Upper lobe of left lung (tissue), 6 donors: ENCODE measurements around the gene CHRNB4. TPM values are rescaled to one million over a fixed set of nuclear protein-coding genes. Genes with fewer than 3 reads are reported as not detected.

Source experiments
- ATAC-seq, 2 donors: fragments of 200-7000 bp; cut with Tn5 transposase; one replicate each; pipeline ENCODE4 v1.9.1; 2022; ENCODE audit warnings: mild to moderate bottlenecking in 2 of 2, moderate library complexity in 2 of 2; ENCODE audit not compliant: low FRiP score in 2 of 2
- DNase-seq, 2 donors: peaks; one replicate each; pipeline ENCODE4 v3.0.0-alpha.2; 2019 to 2020
- H3K27ac ChIP-seq, 4 donors: fragments of 200-600 bp; sonication (generic); one replicate each; pipeline ENCODE4 v1.5.1; 2016 to 2019
- H3K27me3 ChIP-seq, 4 donors: fragments of 200-600 bp; sonication (generic); one replicate each; pipeline ENCODE4 v1.5.1; 2017 to 2019
- H3K36me3 ChIP-seq, 4 donors: fragments of 200-600 bp; sonication (generic); one replicate each; pipeline ENCODE4 v1.5.1; 2016 to 2019
- H3K4me1 ChIP-seq, 4 donors: fragments of 200-600 bp; sonication (generic); one replicate each; pipeline ENCODE4 v1.5.1; 2018 to 2019
- H3K4me3 ChIP-seq, 4 donors: fragments of 200-600 bp; sonication (generic); one replicate each; pipeline ENCODE4 v1.5.1; 2017 to 2019; ENCODE audit warnings: mild to moderate bottlenecking in 2 of 4, moderate library complexity in 1 of 4
- H3K9me3 ChIP-seq, 4 donors: fragments of 200-600 bp; sonication (generic); one replicate each; pipeline ENCODE4 v1.5.1; 2018 to 2019
- EP300 ChIP-seq, 4 donors: sonication (generic); formaldehyde crosslinking; IDR thresholded peaks; one replicate each; pipeline ENCODE4 v1.5.1; 2017; ENCODE audit warnings: antibody characterized with exemption in 4 of 4, control low read depth in 2 of 4
- POLR2A ChIP-seq, 4 donors: fragments of 450-650 bp; IDR thresholded peaks; one replicate each; pipeline ENCODE4 v1.5.1; 2016 to 2017; ENCODE audit warnings: antibody characterized with exemption in 4 of 4, mild to moderate bottlenecking in 2 of 4
- POLR2AphosphoS5 ChIP-seq, 2 donors: sonication (generic); formaldehyde crosslinking; IDR thresholded peaks; one replicate each; pipeline ENCODE4 v1.5.1; 2017; ENCODE audit warnings: antibody characterized with exemption in 2 of 2
- WGBS, 2 donors: methylation state at CpG; one replicate each; pipeline ENCODE4 v1.1.5; 2017 to 2018; 5-methylcytosine and 5-hydroxymethylcytosine counted together
- total RNA-seq, 6 donors: library from RNA; depleted of rRNA in 4 of 6; stranded (reverse); fragments of >200 nt in 4 of 6; gene quantifications; one replicate each; pipeline versions ENCODE4 v1.1.0 to v1.2.1, GENCODE V29; 2016 to 2021
- TF ChIP-seq, protein P1 (sequence below), 6 experiments: fragments of 450-650 bp in 4 of 6; fragments of 200-600 bp in 2 of 6; sonication (generic) in 2 of 6; IDR thresholded peaks; one replicate each; pipeline ENCODE4 v1.5.1; 2016 to 2019; ENCODE audit warnings: antibody characterized with exemption in 6 of 6
- donor health status: DM: no; HTN: no; CAD: no; lungs with moderate emphysema.
- donor health status: DM: no; HTN: yes; CAD: no; lungs with severe emphysema.

Gene CHRNB4
- total RNA-seq, 6 donors from 2014 or later: not detected

GRCh38 chr15:78621810-78622402, 19.1 kb downstream of the CHRNB4 start:
- Histone ChIP-seq H3K9me3 (no peaks in the 10 kb centered on the region), H3K4me3 (no peak overlapping the region), H3K4me1 (peaks cover 14 to 16% (median 14%) of the 10 kb centered on the region in 4 donors), H3K36me3 (no peaks in the 10 kb centered on the region), H3K27me3 (peaks cover 0 to 32% (median 13%) of the 10 kb centered on the region in 4 donors), H3K27ac (no peak overlapping the region)
- WGBS, 2 donors: 69% methylated on average over 10 of the region's 10 CpGs
- TF ChIP-seq EP300 (IDR thresholded peaks at IDR 0.05) (no peak), POLR2A (IDR thresholded peaks at IDR 0.05) (no peak), POLR2AphosphoS5 (IDR thresholded peaks at IDR 0.05) (no peak)
- TF ChIP-seq, protein P1, sequence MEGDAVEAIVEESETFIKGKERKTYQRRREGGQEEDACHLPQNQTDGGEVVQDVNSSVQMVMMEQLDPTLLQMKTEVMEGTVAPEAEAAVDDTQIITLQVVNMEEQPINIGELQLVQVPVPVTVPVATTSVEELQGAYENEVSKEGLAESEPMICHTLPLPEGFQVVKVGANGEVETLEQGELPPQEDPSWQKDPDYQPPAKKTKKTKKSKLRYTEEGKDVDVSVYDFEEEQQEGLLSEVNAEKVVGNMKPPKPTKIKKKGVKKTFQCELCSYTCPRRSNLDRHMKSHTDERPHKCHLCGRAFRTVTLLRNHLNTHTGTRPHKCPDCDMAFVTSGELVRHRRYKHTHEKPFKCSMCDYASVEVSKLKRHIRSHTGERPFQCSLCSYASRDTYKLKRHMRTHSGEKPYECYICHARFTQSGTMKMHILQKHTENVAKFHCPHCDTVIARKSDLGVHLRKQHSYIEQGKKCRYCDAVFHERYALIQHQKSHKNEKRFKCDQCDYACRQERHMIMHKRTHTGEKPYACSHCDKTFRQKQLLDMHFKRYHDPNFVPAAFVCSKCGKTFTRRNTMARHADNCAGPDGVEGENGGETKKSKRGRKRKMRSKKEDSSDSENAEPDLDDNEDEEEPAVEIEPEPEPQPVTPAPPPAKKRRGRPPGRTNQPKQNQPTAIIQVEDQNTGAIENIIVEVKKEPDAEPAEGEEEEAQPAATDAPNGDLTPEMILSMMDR (IDR thresholded peaks at IDR 0.05): no peak
- ATAC-seq: no peak
- peak in 1 of 2 donors; percentile 14 for DNase-seq

GRCh38 chr15:78620527-78621421, 20.2 kb downstream of the CHRNB4 start, which contains the start of gene CHRNA3:
Gene CHRNA3 (minus strand): TSS chr15:78620996. CDS start chr15:78620794, 202 bp downstream.
- no peaks in the 10 kb centered on the region for H3K9me3 ChIP-seq
- ATAC-seq: no peak
- H3K27me3 ChIP-seq: peaks cover 0 to 32% (median 13%) of the 10 kb centered on the region in 4 donors
- peaks cover 14 to 16% (median 14%) of the 10 kb centered on the region in 4 donors for H3K4me1 ChIP-seq
- H3K27ac ChIP-seq: no peak within 1 kb of the TSS
- H3K36me3 ChIP-seq: no peaks in the 10 kb centered on the region
- peak within 1 kb of the TSS in 3 of 4 donors; percentile 18 to 36 (median 22) for H3K4me3 ChIP-seq
- 6 to 33% methylated on average over 3 to 32 of the region's 102 CpGs for WGBS, 2 donors
- TF ChIP-seq POLR2AphosphoS5 (IDR thresholded peaks at IDR 0.05) (no peak), POLR2A (IDR thresholded peaks at IDR 0.05) (no peak), EP300 (IDR thresholded peaks at IDR 0.05) (no peak)
- TF ChIP-seq, protein P1 (IDR thresholded peaks at IDR 0.05): no peak
- peak; percentile 14 to 75 for DNase-seq

- 4% methylated on average over 17 of the region's 41 CpGs; no CpG with 5 or more reads in 1 of the 2 donors for WGBS, 2 donors
- DNase-seq: peak; percentile 10 to 80
- Histone ChIP-seq H3K36me3 (no peaks in the 10 kb centered on the region), H3K4me1 (peaks cover 14 to 16% (median 14%) of the 10 kb centered on the region in 4 donors), H3K27me3 (peaks cover 0 to 32% (median 13%) of the 10 kb centered on the region in 4 donors), H3K4me3 (peak overlapping the region in 2 of 4 donors; percentile 18 to 36), H3K27ac (no peak overlapping the region), H3K9me3 (no peaks in the 10 kb centered on the region)
- TF ChIP-seq, protein P1 (IDR thresholded peaks at IDR 0.05): no peak
- TF ChIP-seq EP300 (IDR thresholded peaks at IDR 0.05) (no peak), POLR2A (IDR thresholded peaks at IDR 0.05) (no peak), POLR2AphosphoS5 (IDR thresholded peaks at IDR 0.05) (no peak)
- ATAC-seq: no peak
These were observed 20.9 kb downstream of the CHRNB4 start for GRCh38 chr15:78620021-78620526.

DNA sequence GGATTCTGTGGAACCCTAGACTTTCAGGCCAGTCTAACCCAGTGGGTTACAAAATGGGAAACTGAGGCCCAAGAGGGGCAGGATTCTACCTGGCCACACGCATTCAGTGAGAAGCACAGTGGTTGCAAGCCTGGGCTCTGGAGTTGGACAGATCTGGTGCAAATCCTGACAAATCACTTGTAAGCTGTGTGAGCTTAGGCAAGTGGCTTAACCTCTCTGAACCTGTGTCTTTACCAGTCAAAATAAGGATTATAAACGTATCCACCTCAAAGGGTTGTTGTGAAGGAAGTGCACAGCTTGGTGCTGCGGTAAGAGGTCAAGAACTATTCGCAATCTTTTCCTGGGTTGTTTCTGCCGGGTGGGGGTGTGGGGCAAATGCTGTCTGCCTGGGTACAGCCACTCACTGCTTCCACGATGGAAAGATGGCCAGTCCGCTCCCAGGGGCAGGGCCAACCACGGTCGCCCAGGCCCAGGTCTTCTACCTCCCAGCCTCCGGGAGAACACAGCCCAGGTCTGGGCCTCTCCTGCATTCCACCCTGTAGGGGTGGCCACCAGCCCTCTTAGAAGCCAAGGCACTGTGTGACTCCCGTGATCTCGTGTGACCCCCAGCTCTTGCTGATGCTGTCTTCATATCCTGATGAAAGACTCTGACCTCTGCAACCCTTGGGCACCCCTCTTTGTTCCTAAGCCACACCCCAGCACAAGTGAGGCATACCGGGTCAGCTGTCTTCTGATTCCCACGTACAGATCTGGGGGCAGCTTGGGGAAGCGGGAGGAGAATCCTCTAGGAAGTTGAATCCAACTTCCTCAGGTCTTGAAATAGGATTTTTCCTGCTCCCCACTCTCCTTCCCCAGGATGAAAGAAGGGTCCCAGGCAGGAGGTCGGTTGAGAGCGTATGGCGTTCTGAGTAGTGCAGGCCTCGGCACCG, 21.7 kb downstream of the CHRNB4 start:
- Histone ChIP-seq H3K27me3 (peaks cover 0 to 32% (median 13%) of the 10 kb centered on the region in 4 donors), H3K9me3 (no peaks in the 10 kb centered on the region), H3K4me3 (peak overlapping the region in 1 of 4 donors; percentile 36), H3K4me1 (peaks cover 14 to 16% (median 14%) of the 10 kb centered on the region in 4 donors), H3K27ac (no peak overlapping the region), H3K36me3 (no peaks in the 10 kb centered on the region)
- TF ChIP-seq, protein P1 (IDR thresholded peaks at IDR 0.05): no peak
- TF ChIP-seq EP300 (IDR thresholded peaks at IDR 0.05) (no peak), POLR2AphosphoS5 (IDR thresholded peaks at IDR 0.05) (no peak), POLR2A (IDR thresholded peaks at IDR 0.05) (no peak)
- DNase-seq (peak in 1 of 2 donors; percentile 9), ATAC-seq (no peak)
- WGBS, 2 donors: 34 to 44% methylated on average over 12 to 20 of the region's 20 CpGs
